ENCODE data around the gene ICA1. TPM values are rescaled to one million over a fixed set of nuclear protein-coding genes. Genes with fewer than 3 reads are reported as not detected.

The ICA1 gene
- polyA plus RNA-seq, 3 donors, result 3.2 to 7.0 (median 4.2) TPM

- 94% methylated on average over 4 of the region's 5 CpGs for WGBS (ENCODE audit: insufficient coverage)
These were observed 49.3 kb downstream of the ICA1 start for GRCh38 chr7:8212638-8213037.

GRCh38 chr7:8211725-8212096 lies 50.3 kb downstream of the ICA1 start:
- H3K36me3 Mint-ChIP-seq, result peaks cover 0 to 7% of the 10 kb centered on the region in 2 donors
- no peak overlapping the region for H3K4me2 ChIP-seq (replicated peaks; ENCODE audit: extremely low read depth, low read length, poor library complexity, severe bottlenecking)
- H3K36me3 ChIP-seq (replicated peaks in 1 of 2; ENCODE audit: control insufficient read depth in 1 of 2, insufficient read depth in 2 of 2, low read length in 2 of 2), result no peaks in the 10 kb centered on the region
- no peak for TF ChIP-seq CTCF (IDR thresholded peaks at IDR 0.05)
- no peaks in the 10 kb centered on the region for H3K9me3 ChIP-seq (replicated peaks in 1 of 2; ENCODE audit: control insufficient read depth in 1 of 2, insufficient read depth in 1 of 2, low read length in 2 of 2)
- no peaks in the 10 kb centered on the region for H4K20me1 ChIP-seq (ENCODE audit: insufficient read depth, low read length)
- H3K27me3 Mint-ChIP-seq (ENCODE audit: low read depth in 3 of 3), result no peaks in the 10 kb centered on the region
- no peaks in the 10 kb centered on the region for H3K4me1 ChIP-seq (ENCODE audit: control insufficient read depth in 1 of 2, insufficient read depth in 2 of 2, low read length in 2 of 2)
- no peak overlapping the region for H2AFZ ChIP-seq (ENCODE audit: insufficient read depth, low read depth, low read length, poor library complexity, severe bottlenecking)
- no peak overlapping the region for H3K9ac ChIP-seq (ENCODE audit: insufficient read depth, low read length, poor library complexity, severe bottlenecking)
- H3K4me3 ChIP-seq (replicated peaks in 1 of 3; ENCODE audit: low read depth in 2 of 3, low read length in 3 of 3), result no peak overlapping the region
- H3K27ac Mint-ChIP-seq, result no peak overlapping the region
- peaks cover 2% of the 10 kb centered on the region for H3K4me1 Mint-ChIP-seq
- no peaks in the 10 kb centered on the region for H3K9me3 Mint-ChIP-seq
- intact Hi-C loops (cut with micrococcal nuclease), result loop anchor here in 1 of 2 donors (10.0 kb wide), 1 partner anchor 617 kb away; no protein-coding TSS in a partner anchor
- WGBS (ENCODE audit: insufficient coverage), result no CpG with 5 or more reads among the region's 1 CpG
- no peak for DNase-seq
- no peaks in the 10 kb centered on the region for H3K27me3 ChIP-seq (ENCODE audit: control insufficient read depth in 2 of 2, insufficient read depth in 2 of 2, low read length in 2 of 2)
- H3K27ac ChIP-seq (ENCODE audit: low read depth in 1 of 2, low read length in 2 of 2), result no peak overlapping the region
- no peak overlapping the region for H3K4me3 Mint-ChIP-seq
- H3K79me2 ChIP-seq (ENCODE audit: insufficient read depth, low read length), result no peaks in the 10 kb centered on the region

More at GRCh38 chr7:8212638-8213037, 49.3 kb downstream of the ICA1 start:
- no peaks in the 10 kb centered on the region for H3K27me3 ChIP-seq (ENCODE audit: control insufficient read depth in 2 of 2, insufficient read depth in 2 of 2, low read length in 2 of 2)
- H3K9ac ChIP-seq (ENCODE audit: insufficient read depth, low read length, poor library complexity, severe bottlenecking), result no peak overlapping the region
- no peak for TF ChIP-seq CTCF (IDR thresholded peaks at IDR 0.05)
- no peak overlapping the region for H2AFZ ChIP-seq (ENCODE audit: insufficient read depth, low read depth, low read length, poor library complexity, severe bottlenecking)
- H3K4me2 ChIP-seq (replicated peaks; ENCODE audit: extremely low read depth, low read length, poor library complexity, severe bottlenecking), result no peak overlapping the region
- H3K36me3 ChIP-seq (replicated peaks in 1 of 2; ENCODE audit: control insufficient read depth in 1 of 2, insufficient read depth in 2 of 2, low read length in 2 of 2), result no peaks in the 10 kb centered on the region
- peaks cover 0 to 7% of the 10 kb centered on the region in 2 donors for H3K36me3 Mint-ChIP-seq
- DNase-seq, result no peak
- intact Hi-C loops (cut with micrococcal nuclease), result loop anchor here in 1 of 2 donors (10.0 kb wide), 1 partner anchor 618 kb away; no protein-coding TSS in a partner anchor
- H3K4me3 ChIP-seq (replicated peaks in 1 of 3; ENCODE audit: low read depth in 2 of 3, low read length in 3 of 3), result no peak overlapping the region
- H3K9me3 Mint-ChIP-seq, result no peaks in the 10 kb centered on the region
- no peaks in the 10 kb centered on the region for H3K4me1 ChIP-seq (ENCODE audit: control insufficient read depth in 1 of 2, insufficient read depth in 2 of 2, low read length in 2 of 2)
- peaks cover 4% of the 10 kb centered on the region for H3K4me1 Mint-ChIP-seq
- H3K27ac Mint-ChIP-seq, result no peak overlapping the region
- H3K9me3 ChIP-seq (replicated peaks in 1 of 2; ENCODE audit: control insufficient read depth in 1 of 2, insufficient read depth in 1 of 2, low read length in 2 of 2), result no peaks in the 10 kb centered on the region
- H3K4me3 Mint-ChIP-seq, result no peak overlapping the region
- H4K20me1 ChIP-seq (ENCODE audit: insufficient read depth, low read length), result no peaks in the 10 kb centered on the region
- no peaks in the 10 kb centered on the region for H3K27me3 Mint-ChIP-seq (ENCODE audit: low read depth in 3 of 3)
- no peak overlapping the region for H3K27ac ChIP-seq (ENCODE audit: low read depth in 1 of 2, low read length in 2 of 2)
- H3K79me2 ChIP-seq (ENCODE audit: insufficient read depth, low read length), result no peaks in the 10 kb centered on the region
